K562 (cell line): Measurements from ENCODE around the gene RNF41. TPM values are rescaled to one million over a fixed set of nuclear protein-coding genes. Genes with fewer than 3 reads are reported as not detected.

Source experiments
- ATAC-seq: fragments of 200-7000 bp; cut with Tn5 transposase; 3 replicates; pipeline ENCODE4 v1.9.1; 2020; ENCODE audit warnings: moderate library complexity
- BruUV-seq: library from RNA; stranded (reverse); fragments of 400-500 nt; replicated peaks from 2 replicates; lab custom pipeline; 2021; lab: Mats Ljungman, UMichigan
- CTCF ChIA-PET: fragments of 300-600 bp; formaldehyde crosslinking; extraction: SDS; loops from one replicate; lab custom pipeline; 2021; ENCODE audit warnings: low intra/inter-chr PET ratio; lab: Yijun Ruan, JAX
- POLR2A ChIA-PET: fragments of 300-600, 350-650 bp; sonication (Branson Sonifier 250); formaldehyde crosslinking; extraction: SDS; loops from one replicate; lab custom pipeline; 2021; ENCODE audit warnings: antibody characterized with exemption, inconsistent platforms; lab: Yijun Ruan, JAX
- DNase-seq, 4 experiments: peaks; one replicate each; pipeline versions ENCODE4 v3.0.0 to v3.0.0-alpha.2; 2011 to 2018; ENCODE audit warnings: low spot score in 3 of 4, mixed read lengths in 3 of 4; ENCODE audit errors: extremely low read depth in 1 of 4
- FAIRE-seq: peaks from 2 replicates; lab custom pipeline; 2011; peaks lifted over from hg19 to GRCh38; lab: Jason Lieb, UNC
- H2AFZ ChIP-seq: 2 replicates; pipeline ENCODE4 v1.6.0; 2011; ENCODE audit warnings: low read depth, low read length, control low read depth, inconsistent platforms
- H3K27ac ChIP-seq: fragments of 200-600 bp; 3 replicates; pipeline ENCODE4 v1.8.0; 2011; ENCODE audit warnings: low read depth, mild to moderate bottlenecking, control low read depth, inconsistent platforms, low read length, moderate library complexity, mixed read lengths; ENCODE audit errors: extremely low read depth
- H3K27me3 ChIP-seq, 2 experiments: fragments of 300-600 bp in 1 of 2; 2 replicates in 1 of 2; 3 replicates in 1 of 2; pipeline versions ENCODE4 v1.6.0 to v1.8.0; 2011; ENCODE audit warnings: inconsistent platforms in 2 of 2, low read length in 2 of 2, mild to moderate bottlenecking in 1 of 2, mixed read lengths in 1 of 2, moderate library complexity in 1 of 2; ENCODE audit not compliant: control insufficient read depth in 2 of 2, insufficient read depth in 2 of 2
- H3K36me3 ChIP-seq: fragments of 300-600 bp; 3 replicates; pipeline ENCODE4 v1.8.0; 2011; ENCODE audit warnings: mild to moderate bottlenecking, low read length, inconsistent platforms; ENCODE audit not compliant: control insufficient read depth, insufficient read depth
- H3K4me1 ChIP-seq, 2 experiments: fragments of 200-600 bp in 1 of 2; replicated peaks in 1 of 2; 2 replicates in 1 of 2; 3 replicates in 1 of 2; pipeline versions ENCODE4 v1.5.1 to v1.8.0; 2011; ENCODE audit warnings: inconsistent platforms in 2 of 2, low read length in 2 of 2, mild to moderate bottlenecking in 1 of 2, mixed read lengths in 1 of 2, moderate library complexity in 1 of 2; ENCODE audit not compliant: control insufficient read depth in 2 of 2, insufficient read depth in 2 of 2
- H3K4me2 ChIP-seq: 2 replicates; pipeline ENCODE4 v1.6.1; 2011; ENCODE audit warnings: low read length, control low read depth, inconsistent platforms, mixed read lengths; ENCODE audit not compliant: insufficient read depth
- H3K4me3 ChIP-seq: fragments of 200-600 bp; sonication (generic), shearing (Covaris generic); 2 replicates; pipeline ENCODE4 v1.5.1; 2016; ENCODE audit warnings: control low read depth, inconsistent platforms
- H3K79me2 ChIP-seq: fragments of 200-600 bp; 3 replicates; pipeline ENCODE4 v1.8.0; 2011; ENCODE audit warnings: low read length, inconsistent platforms; ENCODE audit not compliant: control insufficient read depth, insufficient read depth
- H3K9ac ChIP-seq, 2 experiments: 2 replicates each; pipeline versions ENCODE4 v1.6.0 to v1.6.1; 2011; ENCODE audit warnings: low read depth in 2 of 2, low read length in 2 of 2, control low read depth in 1 of 2, inconsistent platforms in 1 of 2, mild to moderate bottlenecking in 1 of 2, mixed read lengths in 1 of 2; ENCODE audit not compliant: insufficient read depth in 1 of 2
- H3K9me1 ChIP-seq: one replicate; pipeline ENCODE4 v1.6.0; 2011; ENCODE audit warnings: inconsistent platforms, mild to moderate bottlenecking, low read length, moderate library complexity; ENCODE audit not compliant: control insufficient read depth, insufficient read depth
- H3K9me3 ChIP-seq: replicated peaks from 2 replicates; pipeline ENCODE4 v1.5.1; 2011; ENCODE audit warnings: low read depth, low read length, inconsistent platforms; ENCODE audit not compliant: control insufficient read depth, insufficient read depth
- H4K20me1 ChIP-seq: replicated peaks from 2 replicates; pipeline ENCODE4 v1.6.1; 2011; ENCODE audit warnings: low read length, inconsistent platforms, mixed read lengths; ENCODE audit not compliant: control insufficient read depth, insufficient read depth
- KAT2B ChIP-seq: IDR thresholded peaks from one replicate; pipeline ENCODE4 v1.6.1; 2012; ENCODE audit warnings: low read depth, mild to moderate bottlenecking, control low read depth, inconsistent platforms, low read length, moderate library complexity
- KDM5B ChIP-seq: fragments of 200-600 bp; sonication (generic); IDR thresholded peaks from 2 replicates; pipeline ENCODE4 v1.6.1; 2012; ENCODE audit warnings: low read depth, mild to moderate bottlenecking, moderate library complexity, low read length, control low read depth, inconsistent platforms; ENCODE audit not compliant: insufficient replicate concordance
- POLR2AphosphoS2 ChIP-seq: IDR thresholded peaks from 2 replicates; pipeline ENCODE4 v1.6.1; 2012; ENCODE audit warnings: low read length, improper control_type of control experiment
- POLR2AphosphoS5 ChIP-seq: IDR thresholded peaks from 2 replicates; pipeline ENCODE4 v1.6.1; 2011; ENCODE audit warnings: mild to moderate bottlenecking, low read depth, low read length, moderate library complexity; ENCODE audit not compliant: control insufficient read depth, insufficient read depth
- POLR2G ChIP-seq: fragments of 200-400 bp; formaldehyde crosslinking; IDR thresholded peaks from 2 replicates; pipeline ENCODE4 v1.6.1; 2017; ENCODE audit warnings: low read depth, mild to moderate bottlenecking, antibody characterized with exemption, low read length, moderate library complexity
- SIN3A ChIP-seq, 2 experiments: fragments of 150-350 bp in 1 of 2; IDR thresholded peaks; 2 replicates each; pipeline ENCODE4 v1.6.1; 2011 to 2016; ENCODE audit warnings: borderline replicate concordance in 2 of 2, low read depth in 2 of 2, low read length in 2 of 2, mild to moderate bottlenecking in 2 of 2, moderate library complexity in 2 of 2; ENCODE audit not compliant: control insufficient read depth in 1 of 2
- SUPT5H ChIP-seq: fragments of 450-650 bp; IDR thresholded peaks from 2 replicates; pipeline ENCODE4 v1.6.1; 2016
- TFAP4 ChIP-seq: sonication (generic); formaldehyde crosslinking; IDR thresholded peaks from 2 replicates; pipeline ENCODE4 v1.8.0; 2022; ENCODE audit warnings: missing genetic modification reagents, mild to moderate bottlenecking, moderate library complexity, borderline replicate concordance
- WGBS: fragments of 100-300 bp; shearing (Covaris generic); methylation state at CpG from one replicate; pipeline ENCODE4 v1.1.6; 2016; ENCODE audit warnings: low coverage, mixed read lengths; ENCODE audit not compliant: insufficient coverage; ENCODE audit errors: missing lambda C conversion rate; 5-methylcytosine and 5-hydroxymethylcytosine counted together
- in situ Hi-C: fragments of 300-500 bp; cut with MboI; formaldehyde crosslinking; loops from 4 replicates; pipeline ENCODE4 v1.15.0; 2018; ENCODE audit warnings: inconsistent platforms, mixed read lengths
- intact Hi-C: fragments of 100-400 bp; cut with micrococcal nuclease; formaldehyde crosslinking; loops from 2 replicates; pipeline ENCODE4 v1.14.2; 2022
- polyA plus RNA-seq, 8 experiments: library from polyadenylated mRNA; depleted of rRNA in 4 of 8; stranded (reverse) in 5 of 8; unstranded in 3 of 8; fragments of >200 nt; fragmentation: Nextera tagmentation in 2 of 8; fragmentation: Illumina TruSeq in 1 of 8; extraction: Ambion mirVana in 2 of 8; extraction: Trizol in 1 of 8; gene quantifications; 2 replicates each; pipeline versions ENCODE4 v1.2.1 to v1.2.3, GENCODE V29; 2011 to 2014; ENCODE audit warnings: inconsistent platforms in 1 of 8, missing spikeins in 1 of 8
- total RNA-seq, 7 experiments: library from RNA; depleted of rRNA in 6 of 7; stranded (reverse); fragments of >200 nt in 6 of 7; fragmentation: Illumina TruSeq in 2 of 7; extraction: Trizol in 2 of 7; gene quantifications; 2 replicates each; pipeline versions ENCODE4 v1.2.1 to v1.2.3, GENCODE V29; 2011 to 2021; ENCODE audit warnings: low replicate concordance in 1 of 7
- TF ChIP-seq, protein P1 (sequence below): IDR thresholded peaks from 2 replicates; pipeline ENCODE4 v1.6.1; 2011; ENCODE audit not compliant: insufficient read length; ENCODE audit errors: extremely low read depth

RNF41 gene
- total and polyA plus RNA-seq, 9 of the 15 experiments (the other 6 are each of a cell fraction or from before 2014, with no cell fraction given) = 28.2 to 46.8 (median 33.8) TPM

DNA sequence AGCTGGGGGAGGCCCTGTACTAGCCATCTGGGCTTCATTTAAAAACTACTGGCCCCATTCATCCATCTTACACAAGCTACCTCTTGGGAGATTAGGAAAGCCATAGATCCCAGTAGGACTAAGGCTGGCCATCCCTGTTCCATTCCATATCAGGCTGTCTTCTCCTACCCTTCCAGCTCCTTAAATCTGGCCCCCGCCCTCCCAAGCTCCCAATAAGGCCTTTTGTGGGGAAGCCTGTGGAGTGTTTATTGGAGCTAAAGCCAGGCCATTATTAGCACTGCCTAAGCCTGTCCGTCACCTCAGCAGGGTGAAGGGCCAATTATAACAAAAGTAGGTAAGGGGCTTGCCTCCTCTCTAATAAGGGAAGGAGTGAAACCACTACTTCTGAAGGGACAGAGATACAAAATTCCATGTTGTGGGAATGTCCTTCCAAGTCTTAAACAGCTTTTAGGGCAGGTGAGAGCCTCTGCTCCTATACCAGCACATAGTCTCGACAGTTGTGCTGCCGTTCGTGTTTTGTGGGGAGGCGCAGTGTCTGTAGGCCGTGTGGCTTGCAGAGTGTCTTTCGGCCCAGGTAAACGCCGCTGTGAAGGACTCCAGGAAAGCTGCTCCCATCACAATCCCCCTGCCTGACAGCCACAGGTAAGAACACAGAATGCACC is 59.9 kb downstream of the RNF41 start:
- intact Hi-C loops (no loop called here), in situ Hi-C loops (no loop called here)
- peaks cover 16 to 27% of the 10 kb centered on the region in 2 experiments; a peak in 4 of 5 replicates for H3K4me1 ChIP-seq
- no peak for FAIRE-seq
- no TSS peak for BruUV-seq
- no peak overlapping the region for H3K4me3 ChIP-seq
- ChIA-PET POLR2A (interaction anchor here (0.5 to 8.9 kb wide), 17 partner anchors 8 to 267 kb away, joined by 3 to 124 read pairs (median 8); partner anchors contain the start of genes CNPY2, ESYT1, MYL6B and PA2G4), CTCF (no interaction called here)
- WGBS = 84% methylated on average over 10 of the region's 10 CpGs
- no peaks in the 10 kb centered on the region for H3K9me3 ChIP-seq
- peaks cover 3% of the 10 kb centered on the region for H3K9me1 ChIP-seq
- peaks cover 40% of the 10 kb centered on the region for H3K79me2 ChIP-seq
- H3K27ac ChIP-seq = no peak overlapping the region
- H4K20me1 ChIP-seq = peaks cover 34% of the 10 kb centered on the region; the same call in 1 of the 2 replicates
- H3K27me3 ChIP-seq = no peaks in the 10 kb centered on the region
- no peak overlapping the region for H3K9ac ChIP-seq
- peaks cover 77% of the 10 kb centered on the region for H3K36me3 ChIP-seq
- TF ChIP-seq SUPT5H (0 out of 2 replicates have a peak, but pooled peaks have one; percentile 30), KDM5B (peak; percentile 30), TFAP4 (CRISPR knock-in tag) (peak; percentile 13; the same call in 1 of the 2 replicates), POLR2G (0 out of 2 replicates have a peak, but pooled peaks have one; percentile 14), POLR2AphosphoS2 (peak; percentile 43), POLR2AphosphoS5 (peak; percentile 37; the same call in 1 of the 2 replicates), SIN3A (IDR thresholded peaks at IDR 0.05; ENCODE audit: borderline replicate concordance in 2 of 2, control insufficient read depth in 1 of 2, low read depth in 2 of 2, low read length in 2 of 2) (0 out of 4 replicates have a peak, but pooled peaks of 1 of the 2 experiments have one; percentile 31), KAT2B (no peak)
- TF ChIP-seq, protein P1, sequence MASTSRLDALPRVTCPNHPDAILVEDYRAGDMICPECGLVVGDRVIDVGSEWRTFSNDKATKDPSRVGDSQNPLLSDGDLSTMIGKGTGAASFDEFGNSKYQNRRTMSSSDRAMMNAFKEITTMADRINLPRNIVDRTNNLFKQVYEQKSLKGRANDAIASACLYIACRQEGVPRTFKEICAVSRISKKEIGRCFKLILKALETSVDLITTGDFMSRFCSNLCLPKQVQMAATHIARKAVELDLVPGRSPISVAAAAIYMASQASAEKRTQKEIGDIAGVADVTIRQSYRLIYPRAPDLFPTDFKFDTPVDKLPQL = no peak
- no peak overlapping the region for H2AFZ ChIP-seq
- DNase-seq = no peak
- no peak overlapping the region for H3K4me2 ChIP-seq
- ATAC-seq = no peak
